Esophagus squamous epithelium (tissue), 5 donors: ENCODE data around the gene EFNB1. TPM values are rescaled to one million over a fixed set of nuclear protein-coding genes. Genes with fewer than 3 reads are reported as not detected.

Experiments used
- DNase-seq: peaks from one replicate; lab custom pipeline; 2025; lab: John Stamatoyannopoulos, UW
- H3K27ac ChIP-seq, 4 donors: fragments of 200-600 bp; sonication (generic); one replicate each; pipeline ENCODE4 v1.5.1; 2016 to 2019; ENCODE audit warnings: mild to moderate bottlenecking in 1 of 4
- H3K27me3 ChIP-seq, 4 donors: fragments of 200-600 bp; sonication (generic); 1 replicate in 3 of 4; 2 replicates in 1 of 4; pipeline versions ENCODE4 v1.5.1 to v1.6.0; 2017 to 2021; ENCODE audit warnings: antibody characterized with exemption in 1 of 4
- H3K36me3 ChIP-seq, 3 donors: fragments of 200-600 bp; sonication (generic); one replicate each; pipeline ENCODE4 v1.5.1; 2016 to 2019
- H3K4me1 ChIP-seq, 3 donors: fragments of 200-600 bp; sonication (generic); one replicate each; pipeline ENCODE4 v1.5.1; 2017 to 2019
- H3K4me3 ChIP-seq, 4 donors: fragments of 200-600 bp; sonication (generic); 1 replicate in 3 of 4; 2 replicates in 1 of 4; pipeline ENCODE4 v1.5.1; 2016 to 2019; ENCODE audit warnings: mild to moderate bottlenecking in 2 of 4, moderate library complexity in 1 of 4
- H3K9me3 ChIP-seq, 3 donors: fragments of 200-600 bp; sonication (generic); one replicate each; pipeline ENCODE4 v1.5.1; 2016 to 2019
- CTCF ChIP-seq, 6 experiments: fragments of 450-650 bp in 4 of 6; fragments of 200-600 bp in 2 of 6; sonication (generic) in 2 of 6; IDR thresholded peaks; one replicate each; pipeline ENCODE4 v1.5.1; 2016 to 2019; ENCODE audit warnings: antibody characterized with exemption in 6 of 6, mild to moderate bottlenecking in 4 of 6, moderate library complexity in 4 of 6
- POLR2A ChIP-seq, 4 donors: fragments of 450-650 bp; IDR thresholded peaks; one replicate each; pipeline ENCODE4 v1.6.1; 2017; ENCODE audit warnings: antibody characterized with exemption in 4 of 4, mild to moderate bottlenecking in 4 of 4, moderate library complexity in 3 of 4
- WGBS, 2 donors: methylation state at CpG; one replicate each; pipeline ENCODE4 v1.1.5; 2018; 5-methylcytosine and 5-hydroxymethylcytosine counted together
- intact Hi-C: fragments of 100-400 bp; cut with DNase I; formaldehyde crosslinking; loops from one replicate; pipeline ENCODE4 v1.15.0; 2022
- total RNA-seq, 4 donors: library from RNA; depleted of rRNA; stranded (reverse); fragments of >200 nt; gene quantifications; one replicate each; pipeline ENCODE4 v1.1.0, GENCODE V29; 2016
- donor health status: DM: yes; HTN: yes; CAD: no.

The EFNB1 gene
- total RNA-seq, 4 donors from 2014 or later, result 40.4 to 53.4 (median 46.7) TPM

GRCh38 chrX:68872171-68872570, 43.4 kb downstream of the EFNB1 start:
- no peak for TF ChIP-seq CTCF (IDR thresholded peaks at IDR 0.05)
- TF ChIP-seq POLR2A (IDR thresholded peaks at IDR 0.05), result no peak
- Histone ChIP-seq H3K27me3 (no peaks in the 10 kb centered on the region), H3K27ac (no peak overlapping the region), H3K9me3 (no peaks in the 10 kb centered on the region), H3K4me1 (peaks cover 0 to 7% (median 0%) of the 10 kb centered on the region in 3 donors), H3K36me3 (no peaks in the 10 kb centered on the region), H3K4me3 (no peak overlapping the region)
- WGBS, 2 donors, result 54 to 70% methylated on average over 2 of the region's 2 CpGs
- intact Hi-C loops, result no loop called here
- DNase-seq, result no peak

GRCh38 chrX:68874076-68874475, 45.3 kb downstream of the EFNB1 start:
- intact Hi-C loops, result no loop called here
- no peak for TF ChIP-seq CTCF (IDR thresholded peaks at IDR 0.05)
- no peak for TF ChIP-seq POLR2A (IDR thresholded peaks at IDR 0.05)

GRCh38 chrX:68876731-68877130, 47.9 kb downstream of the EFNB1 start:
- Histone ChIP-seq H3K9me3 (no peaks in the 10 kb centered on the region), H3K4me3 (no peak overlapping the region), H3K27me3 (no peaks in the 10 kb centered on the region), H3K36me3 (no peaks in the 10 kb centered on the region), H3K4me1 (peaks cover 0 to 28% (median 0%) of the 10 kb centered on the region in 3 donors), H3K27ac (no peak overlapping the region)
- no peak for TF ChIP-seq CTCF (IDR thresholded peaks at IDR 0.05)
- no peak for TF ChIP-seq POLR2A (IDR thresholded peaks at IDR 0.05)
- intact Hi-C loops, result no loop called here
- no peak for DNase-seq
- WGBS, 2 donors, result 60% methylated on average over 3 of the region's 6 CpGs; no CpG with 5 or more reads in 1 of the 2 donors

More at GRCh38 chrX:68874076-68874475, 45.3 kb downstream of the EFNB1 start:
- DNase-seq, result no peak
- Histone ChIP-seq H3K27ac (no peak overlapping the region), H3K4me1 (peaks cover 0 to 22% (median 0%) of the 10 kb centered on the region in 3 donors), H3K36me3 (no peaks in the 10 kb centered on the region), H3K4me3 (no peak overlapping the region), H3K9me3 (no peaks in the 10 kb centered on the region), H3K27me3 (no peaks in the 10 kb centered on the region)
- 81 to 100% methylated on average over 1 to 3 of the region's 3 CpGs for WGBS, 2 donors

GRCh38 chrX:68877606-68878005, 48.8 kb downstream of the EFNB1 start:
- no peak overlapping the region for H3K4me3 ChIP-seq
- H3K36me3 ChIP-seq, result no peaks in the 10 kb centered on the region
- intact Hi-C loops, result no loop called here
- no peaks in the 10 kb centered on the region for H3K27me3 ChIP-seq
- TF ChIP-seq POLR2A (IDR thresholded peaks at IDR 0.05), result no peak
- no peak for TF ChIP-seq CTCF (IDR thresholded peaks at IDR 0.05)
- H3K27ac ChIP-seq, result no peak overlapping the region
- DNase-seq, result no peak
- H3K4me1 ChIP-seq, result peaks cover 0 to 23% (median 0%) of the 10 kb centered on the region in 3 donors
- H3K9me3 ChIP-seq, result no peaks in the 10 kb centered on the region
- WGBS, 2 donors, result 74 to 80% methylated on average over 1 to 7 of the region's 9 CpGs

DNA sequence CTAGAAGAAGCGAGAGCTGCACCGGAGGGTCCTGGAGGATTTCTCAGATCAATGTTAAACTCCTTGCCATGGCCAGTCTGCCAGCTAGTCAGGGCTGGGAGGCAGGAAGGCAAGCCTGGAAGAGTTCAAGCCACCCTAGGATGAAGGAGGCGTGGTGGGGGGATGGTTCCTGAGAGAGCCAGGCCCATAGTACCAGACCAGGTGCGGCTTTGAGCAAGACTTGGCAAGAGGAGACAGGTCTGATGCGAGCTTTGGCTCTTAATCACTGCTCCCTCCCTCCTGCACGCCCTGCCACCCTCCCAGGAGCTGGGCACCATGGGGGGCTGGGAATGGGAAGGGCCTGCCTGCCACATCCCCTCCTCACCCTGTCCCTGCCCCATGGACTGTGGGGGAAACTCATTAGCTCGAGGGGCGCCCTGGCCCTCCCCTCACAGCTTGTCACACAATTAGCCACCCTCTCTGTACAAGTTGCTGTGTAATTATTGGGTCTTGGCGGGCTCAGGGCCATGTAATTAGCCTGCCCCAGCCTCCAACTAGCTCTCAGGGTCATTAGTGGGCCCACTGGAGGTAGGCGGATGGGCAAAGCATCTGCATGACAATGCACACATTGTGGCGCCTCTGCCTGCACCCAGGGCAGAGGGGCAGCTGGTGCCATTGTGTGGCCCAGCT, 50.3 kb downstream of the EFNB1 start:
- Histone ChIP-seq H3K4me3 (no peak overlapping the region), H3K4me1 (peaks cover 0 to 22% (median 0%) of the 10 kb centered on the region in 3 donors), H3K36me3 (no peaks in the 10 kb centered on the region), H3K27me3 (no peaks in the 10 kb centered on the region), H3K27ac (peak overlapping the region in 3 of 4 donors; percentile 38 to 54 (median 49)), H3K9me3 (no peaks in the 10 kb centered on the region)
- no peak for DNase-seq
- 62% methylated on average over 9 of the region's 11 CpGs; no CpG with 5 or more reads in 1 of the 2 donors for WGBS, 2 donors
- TF ChIP-seq POLR2A (IDR thresholded peaks at IDR 0.05), result no peak
- no peak for TF ChIP-seq CTCF (IDR thresholded peaks at IDR 0.05)
- intact Hi-C loops, result no loop called here
